Activated CD8-positive, alpha-beta memory T cell treated with anti-CD3 and anti-CD28 coated beads, Interleukin-2, amount 50 U/mL, for 1 hour (primary cell): ENCODE data around the gene ITFG2.
"Not testable (repeated sequence)": the region's sequence is repeated elsewhere in the genome, so short reads cannot be mapped to it uniquely, and the experiment has no call there.

Experiments used
- DNase-seq: peaks from one replicate; pipeline ENCODE4 v3.0.0-alpha.2; 2020; ENCODE audit errors: extremely low read depth

The ITFG2 gene

DNA sequence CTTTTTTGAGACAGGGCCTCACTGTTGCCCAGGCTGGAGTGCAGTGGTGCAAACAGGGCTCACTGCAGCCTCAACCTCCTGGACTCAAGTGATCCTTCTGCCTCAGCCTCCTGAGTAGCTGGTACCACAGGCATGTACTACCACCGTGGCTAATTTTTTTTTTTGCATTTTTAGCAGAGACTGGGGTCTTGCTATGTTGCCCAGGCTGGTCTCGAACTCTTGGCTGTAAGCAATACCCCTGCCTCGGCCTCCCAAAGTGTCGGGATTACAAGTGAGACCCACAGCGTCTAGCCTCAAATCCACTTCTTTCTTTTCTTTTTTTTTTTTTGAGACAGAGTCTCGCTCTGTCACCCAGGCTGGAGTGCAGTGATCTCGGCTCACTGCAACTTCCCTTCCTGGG lies 50.9 kb downstream of the ITFG2 start:
- not testable (repeated sequence) for DNase-seq

DNA sequence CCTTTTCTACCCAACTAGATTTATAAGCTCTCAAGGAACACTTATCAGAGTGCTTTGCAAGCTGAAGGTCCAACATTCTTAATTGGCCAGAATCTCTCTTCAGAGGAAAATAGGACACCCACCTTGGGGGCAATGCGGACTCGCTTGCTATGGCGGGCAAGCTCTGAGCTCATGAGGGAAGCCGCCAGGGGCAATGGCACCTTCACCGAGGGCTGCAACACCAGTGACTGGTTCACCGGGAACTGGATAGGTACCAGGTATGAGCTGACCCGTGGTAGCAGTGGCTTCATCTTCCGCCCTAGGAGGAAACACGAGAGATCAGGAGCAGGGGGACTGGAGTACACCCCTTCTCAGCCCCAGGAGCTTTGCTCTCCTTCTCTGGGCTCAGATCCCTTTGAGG lies 51.7 kb downstream of the ITFG2 start:
- DNase-seq = no peak

DNA sequence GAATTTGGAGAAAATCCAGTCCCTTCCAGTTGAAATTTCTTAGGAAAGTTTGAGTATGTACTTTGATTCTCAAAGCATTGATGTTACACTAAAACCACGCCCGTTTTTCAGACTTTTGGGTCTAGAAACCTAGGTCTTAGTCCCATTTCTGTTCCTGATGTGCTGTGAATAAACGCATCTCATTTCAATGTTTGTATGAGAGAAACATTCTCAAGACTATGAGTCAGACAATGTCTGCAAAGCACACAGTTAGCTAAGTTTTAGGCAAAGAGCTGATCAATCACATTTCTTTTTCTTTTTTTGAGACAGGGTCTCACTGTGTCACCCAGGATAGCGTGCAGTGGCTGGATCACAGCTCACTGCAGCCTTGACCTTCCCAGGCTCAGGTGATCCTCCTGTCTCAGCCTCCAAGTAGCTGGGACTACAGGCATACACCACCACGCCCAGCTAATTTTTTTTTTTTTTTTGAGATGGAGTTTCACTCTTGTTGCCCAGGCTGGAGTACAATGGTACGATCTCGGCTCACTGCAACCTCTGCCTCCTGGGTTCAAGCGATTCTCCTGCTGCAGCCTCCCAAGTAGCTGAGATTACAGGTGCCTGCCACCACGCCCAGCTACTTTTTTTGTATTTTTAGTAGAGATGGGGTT lies 56.6 kb downstream of the ITFG2 start:
- DNase-seq = not testable (repeated sequence)
